SU-DHL-6 (cell line): ENCODE data around the gene AQP1.

Experiments used
- H2AFZ ChIP-seq: fragments of 200-600 bp; sonication (generic); 2 replicates; pipeline ENCODE4 v1.6.1; 2014; ENCODE audit warnings: low read depth, mild to moderate bottlenecking, moderate library complexity, mixed read lengths, antibody characterized with exemption, low read length; ENCODE audit not compliant: severe bottlenecking
- H3F3A ChIP-seq: fragments of 200-600 bp; shearing (Covaris generic); 2 replicates; pipeline ENCODE4 v1.6.0; 2016; ENCODE audit warnings: antibody characterized with exemption, mild to moderate bottlenecking; ENCODE audit not compliant: insufficient read depth
- H3K27ac ChIP-seq: fragments of 200-600 bp; sonication (generic); 2 replicates; pipeline ENCODE4 v1.5.1; 2016; ENCODE audit warnings: low read depth, mild to moderate bottlenecking, low read length, moderate library complexity, mixed read lengths
- H3K27me3 ChIP-seq: fragments of 200-600 bp; sonication (generic), shearing (Covaris generic); 2 replicates; pipeline ENCODE4 v1.6.0; 2014; ENCODE audit warnings: mild to moderate bottlenecking, low read length
- H3K36me3 ChIP-seq: fragments of 200-600 bp; sonication (generic); 2 replicates; pipeline ENCODE4 v1.6.1; 2014; ENCODE audit warnings: mild to moderate bottlenecking, low read length, mixed read lengths
- H3K4me2 ChIP-seq: fragments of 300-600, 200-600 bp; shearing (Covaris generic), sonication (generic); 2 replicates; pipeline ENCODE4 v1.6.0; 2014; ENCODE audit warnings: low read length, low read depth, mild to moderate bottlenecking; ENCODE audit not compliant: poor library complexity, severe bottlenecking
- H3K4me3 ChIP-seq: fragments of 200-600 bp; sonication (generic); 2 replicates; pipeline ENCODE4 v1.5.1; 2014; ENCODE audit warnings: antibody characterized with exemption, low read length, mild to moderate bottlenecking, mixed read lengths; ENCODE audit not compliant: insufficient read depth, poor library complexity, severe bottlenecking
- H3K79me2 ChIP-seq: fragments of 200-600 bp; sonication (generic); 2 replicates; pipeline ENCODE4 v1.6.1; 2014; ENCODE audit warnings: mild to moderate bottlenecking, low read length, moderate library complexity; ENCODE audit not compliant: insufficient read depth
- H3K9ac ChIP-seq: fragments of 200-600 bp; sonication (generic); 2 replicates; pipeline ENCODE4 v1.7.0; 2014; ENCODE audit warnings: mild to moderate bottlenecking, low read length
- H3K9me2 ChIP-seq: fragments of 200-600 bp; sonication (generic); replicated peaks from 2 replicates; pipeline ENCODE4 v1.6.1; 2014; ENCODE audit warnings: low read length; ENCODE audit not compliant: insufficient read depth
- H3K9me3 ChIP-seq: fragments of 200-600 bp; sonication (generic); 2 replicates; pipeline ENCODE4 v1.6.1; 2014; ENCODE audit warnings: low read length, mixed read lengths; ENCODE audit not compliant: insufficient read depth
- H4K20me1 ChIP-seq: fragments of 200-600 bp; sonication (generic); 2 replicates; pipeline ENCODE4 v1.6.1; 2014; ENCODE audit warnings: low read depth, mild to moderate bottlenecking, antibody characterized with exemption, low read length, moderate library complexity, mixed read lengths
- EZH2phosphoT487 ChIP-seq: fragments of 200-600 bp; sonication (generic), shearing (Covaris generic); conservative IDR thresholded peaks from 2 replicates; pipeline ENCODE4 v1.6.1; 2018; ENCODE audit warnings: mild to moderate bottlenecking, antibody characterized with exemption, low read length, moderate library complexity, mixed read lengths
- TF ChIP-seq, protein P1 (sequence below): fragments of 200-600 bp; sonication (generic); IDR thresholded peaks from one replicate; pipeline ENCODE4 v1.5.1; 2017; ENCODE audit warnings: antibody characterized with exemption, mild to moderate bottlenecking, low read length, moderate library complexity; ENCODE audit not compliant: insufficient read depth, poor library complexity, severe bottlenecking

Gene AQP1

DNA sequence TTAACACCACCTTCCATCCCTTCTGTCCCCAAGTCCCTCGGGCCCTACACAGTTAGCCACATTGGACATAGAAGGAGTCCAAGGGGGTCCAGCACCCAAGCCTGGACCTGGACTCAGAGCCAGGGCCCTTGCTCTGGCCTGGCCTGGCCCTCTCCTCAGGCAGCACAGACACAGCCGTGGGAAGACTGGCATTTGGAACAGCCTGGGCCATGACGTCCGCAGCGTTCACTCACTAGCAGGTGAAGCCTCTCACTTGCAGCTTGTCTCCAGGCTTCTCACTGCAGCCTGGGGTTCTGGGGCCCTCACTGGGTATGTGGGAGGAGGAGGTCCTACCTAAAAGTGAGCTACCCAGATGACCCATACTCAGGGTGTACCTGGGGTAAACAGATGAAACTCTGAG is 33.7 kb upstream of the AQP1 start:
- Histone ChIP-seq H2AFZ (no peak overlapping the region), H3K36me3 (no peaks in the 10 kb centered on the region), H3K9me2 (no peaks in the 10 kb centered on the region), H3K79me2 (no peaks in the 10 kb centered on the region), H3K4me3 (no peak overlapping the region), H3K9ac (no peak overlapping the region), H3K4me2 (no peak overlapping the region), H3K27me3 (no peaks in the 10 kb centered on the region), H3K27ac (no peak overlapping the region), H4K20me1 (no peaks in the 10 kb centered on the region), H3F3A (no peaks in the 10 kb centered on the region), H3K9me3 (no peaks in the 10 kb centered on the region)
- TF ChIP-seq, protein P1, sequence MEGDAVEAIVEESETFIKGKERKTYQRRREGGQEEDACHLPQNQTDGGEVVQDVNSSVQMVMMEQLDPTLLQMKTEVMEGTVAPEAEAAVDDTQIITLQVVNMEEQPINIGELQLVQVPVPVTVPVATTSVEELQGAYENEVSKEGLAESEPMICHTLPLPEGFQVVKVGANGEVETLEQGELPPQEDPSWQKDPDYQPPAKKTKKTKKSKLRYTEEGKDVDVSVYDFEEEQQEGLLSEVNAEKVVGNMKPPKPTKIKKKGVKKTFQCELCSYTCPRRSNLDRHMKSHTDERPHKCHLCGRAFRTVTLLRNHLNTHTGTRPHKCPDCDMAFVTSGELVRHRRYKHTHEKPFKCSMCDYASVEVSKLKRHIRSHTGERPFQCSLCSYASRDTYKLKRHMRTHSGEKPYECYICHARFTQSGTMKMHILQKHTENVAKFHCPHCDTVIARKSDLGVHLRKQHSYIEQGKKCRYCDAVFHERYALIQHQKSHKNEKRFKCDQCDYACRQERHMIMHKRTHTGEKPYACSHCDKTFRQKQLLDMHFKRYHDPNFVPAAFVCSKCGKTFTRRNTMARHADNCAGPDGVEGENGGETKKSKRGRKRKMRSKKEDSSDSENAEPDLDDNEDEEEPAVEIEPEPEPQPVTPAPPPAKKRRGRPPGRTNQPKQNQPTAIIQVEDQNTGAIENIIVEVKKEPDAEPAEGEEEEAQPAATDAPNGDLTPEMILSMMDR, result no peak
- no peak for TF ChIP-seq EZH2phosphoT487

GRCh38 chr7:30879139-30880124 is 32.2 kb upstream of the AQP1 start:
- H3K4me2 ChIP-seq, result no peak overlapping the region

DNA sequence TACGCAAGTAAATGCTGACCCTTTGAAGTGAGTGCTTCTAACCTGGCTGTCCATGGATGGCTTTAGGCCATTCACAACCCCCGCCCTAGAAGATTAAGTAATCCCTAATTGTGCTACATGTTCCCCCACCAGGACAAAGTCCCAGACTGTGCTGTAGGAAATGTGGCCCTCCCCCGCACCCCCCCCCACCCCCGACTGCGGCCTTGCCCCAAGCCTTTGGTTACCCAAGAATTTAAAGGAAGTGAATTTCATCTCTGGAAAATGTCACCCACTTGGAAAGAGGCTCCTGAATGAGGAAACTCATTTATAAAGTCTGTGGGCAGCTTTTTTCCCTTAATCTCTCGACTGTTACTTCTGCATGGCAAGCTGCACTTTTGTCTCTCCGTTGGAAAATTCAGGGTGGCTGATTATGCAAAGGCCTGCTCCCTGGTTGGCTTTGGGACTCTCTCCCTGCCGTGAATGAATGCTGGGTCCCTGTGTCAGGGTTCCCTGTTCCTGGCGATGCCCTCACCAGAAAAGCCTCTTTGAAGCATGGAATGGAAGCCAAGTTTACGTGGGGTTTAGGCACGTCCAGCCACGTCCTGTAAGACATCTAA is 31.4 kb upstream of the AQP1 start:
- Histone ChIP-seq H3K9me2 (no peaks in the 10 kb centered on the region), H3F3A (no peaks in the 10 kb centered on the region), H3K36me3 (no peaks in the 10 kb centered on the region), H3K79me2 (no peaks in the 10 kb centered on the region), H4K20me1 (no peaks in the 10 kb centered on the region), H3K9me3 (no peaks in the 10 kb centered on the region), H3K4me3 (no peak overlapping the region), H3K27ac (no peak overlapping the region), H3K4me2 (no peak overlapping the region), H3K9ac (no peak overlapping the region), H3K27me3 (no peaks in the 10 kb centered on the region), H2AFZ (no peak overlapping the region)
- TF ChIP-seq, protein P1, result no peak

More at GRCh38 chr7:30879139-30880124, 32.2 kb upstream of the AQP1 start:
- Histone ChIP-seq H3F3A (no peaks in the 10 kb centered on the region), H3K9me3 (no peaks in the 10 kb centered on the region), H4K20me1 (no peaks in the 10 kb centered on the region), H2AFZ (no peak overlapping the region), H3K79me2 (no peaks in the 10 kb centered on the region), H3K4me3 (no peak overlapping the region), H3K27me3 (no peaks in the 10 kb centered on the region), H3K27ac (no peak overlapping the region), H3K9me2 (no peaks in the 10 kb centered on the region), H3K36me3 (no peaks in the 10 kb centered on the region), H3K9ac (no peak overlapping the region)
- TF ChIP-seq, protein P1, result no peak
- TF ChIP-seq EZH2phosphoT487, result no peak
